Neural cell (in vitro differentiated cells): Measurements from ENCODE around the gene CD37. TPM values are rescaled to one million over a fixed set of nuclear protein-coding genes. Genes with fewer than 3 reads are reported as not detected.
"Not testable (repeated sequence)": the region's sequence is repeated elsewhere in the genome, so short reads cannot be mapped to it uniquely, and the experiment has no call there.

Experiments
- H2AFZ ChIP-seq: fragments of 200-600, 300-800 bp; sonication (generic), shearing (Covaris generic); 2 replicates; pipeline ENCODE4 v1.6.0; 2014; ENCODE audit warnings: low read depth, mild to moderate bottlenecking, antibody characterized with exemption, low read length, moderate library complexity
- H3F3A ChIP-seq: fragments of 200-600 bp; shearing (Covaris generic); 2 replicates; pipeline ENCODE4 v1.6.1; 2016; ENCODE audit warnings: mild to moderate bottlenecking, moderate library complexity, mixed read lengths, antibody characterized with exemption, low read length; ENCODE audit not compliant: insufficient read depth, poor library complexity, severe bottlenecking
- H3K27ac ChIP-seq: fragments of 200-600, 300-800 bp; sonication (generic), shearing (Covaris generic); 2 replicates; pipeline ENCODE4 v1.5.1; 2014; ENCODE audit warnings: mild to moderate bottlenecking, low read length, moderate library complexity
- H3K27me3 ChIP-seq: fragments of 300-800, 200-600 bp; sonication (generic), shearing (Covaris generic); 2 replicates; pipeline ENCODE4 v1.6.0; 2014; ENCODE audit warnings: mild to moderate bottlenecking, low read depth, low read length, moderate library complexity; ENCODE audit not compliant: insufficient read depth
- H3K36me3 ChIP-seq: fragments of 300-800, 200-600 bp; sonication (generic), shearing (Covaris generic); 2 replicates; pipeline ENCODE4 v1.5.1; 2014; ENCODE audit warnings: mild to moderate bottlenecking, antibody characterized with exemption, low read length, moderate library complexity; ENCODE audit not compliant: insufficient read depth
- H3K4me2 ChIP-seq: fragments of 300-800, 200-600 bp; sonication (generic), shearing (Covaris generic); 2 replicates; pipeline ENCODE4 v1.6.0; 2014; ENCODE audit warnings: mild to moderate bottlenecking, low read length
- H3K4me3 ChIP-seq: fragments of 300-800, 200-600 bp; sonication (generic), shearing (Covaris generic); 2 replicates; pipeline ENCODE4 v1.5.1; 2014; ENCODE audit warnings: mild to moderate bottlenecking, low read length, moderate library complexity
- H3K79me2 ChIP-seq: fragments of 200-600 bp; shearing (Covaris generic); replicated peaks from 2 replicates; pipeline ENCODE4 v1.6.0; 2014; ENCODE audit warnings: mild to moderate bottlenecking, low read length, moderate library complexity; ENCODE audit not compliant: insufficient read depth
- H3K9ac ChIP-seq: fragments of 300-800, 200-600 bp; sonication (generic), shearing (Covaris generic); 2 replicates; pipeline ENCODE4 v1.6.1; 2016; ENCODE audit warnings: mild to moderate bottlenecking, low read length, mixed read lengths
- H3K9me2 ChIP-seq: fragments of 200-600 bp; shearing (Covaris generic); 2 replicates; pipeline ENCODE4 v1.6.1; 2016; ENCODE audit warnings: mild to moderate bottlenecking, low read length, mixed read lengths; ENCODE audit not compliant: insufficient read depth
- H3K9me3 ChIP-seq: fragments of 200-600, 300-800 bp; sonication (generic), shearing (Covaris generic); 2 replicates; pipeline ENCODE4 v1.6.1; 2016; ENCODE audit warnings: mild to moderate bottlenecking, mixed run types, low read length, moderate library complexity, mixed read lengths
- H4K20me1 ChIP-seq: fragments of 200-600 bp; shearing (Covaris generic); 2 replicates; pipeline ENCODE4 v1.6.1; 2016; ENCODE audit warnings: mild to moderate bottlenecking, mixed run types; ENCODE audit not compliant: insufficient read depth
- EP300 ChIP-seq: fragments of 450-650 bp; conservative IDR thresholded peaks from 2 replicates; pipeline ENCODE4 v1.6.1; 2014; ENCODE audit warnings: antibody characterized with exemption, mild to moderate bottlenecking, moderate library complexity; ENCODE audit not compliant: poor library complexity, severe bottlenecking
- EZH2 ChIP-seq: fragments of 200-600, 300-800 bp; shearing (Covaris generic), sonication (generic); IDR thresholded peaks from 2 replicates; pipeline ENCODE4 v1.6.1; 2014; ENCODE audit warnings: antibody characterized with exemption, low read length, borderline replicate concordance, mild to moderate bottlenecking; ENCODE audit not compliant: insufficient read depth, poor library complexity, severe bottlenecking
- POLR2AphosphoS5 ChIP-seq: IDR thresholded peaks from 2 replicates; pipeline ENCODE4 v1.6.1; 2012
- RAD21 ChIP-seq: fragments of 450-650 bp; conservative IDR thresholded peaks from 2 replicates; pipeline ENCODE4 v1.6.1; 2014; ENCODE audit warnings: antibody characterized with exemption, mild to moderate bottlenecking, moderate library complexity
- polyA minus RNA-seq: library from RNA; depleted of rRNA, polyadenylated mRNA; stranded (reverse); fragments of >200 nt; gene quantifications from 2 replicates; pipeline ENCODE4 v1.2.3, GENCODE V29; 2014
- polyA plus RNA-seq: library from polyadenylated mRNA; depleted of rRNA; stranded (reverse); fragments of >200 nt; gene quantifications from 2 replicates; pipeline ENCODE4 v1.2.3, GENCODE V29; 2014
- TF ChIP-seq, protein P1 (sequence below): fragments of 450-650 bp; IDR thresholded peaks from 2 replicates; pipeline ENCODE4 v1.5.1; 2014; ENCODE audit warnings: antibody characterized with exemption, mild to moderate bottlenecking, moderate library complexity; ENCODE audit not compliant: poor library complexity, severe bottlenecking

The CD37 gene, protein sequence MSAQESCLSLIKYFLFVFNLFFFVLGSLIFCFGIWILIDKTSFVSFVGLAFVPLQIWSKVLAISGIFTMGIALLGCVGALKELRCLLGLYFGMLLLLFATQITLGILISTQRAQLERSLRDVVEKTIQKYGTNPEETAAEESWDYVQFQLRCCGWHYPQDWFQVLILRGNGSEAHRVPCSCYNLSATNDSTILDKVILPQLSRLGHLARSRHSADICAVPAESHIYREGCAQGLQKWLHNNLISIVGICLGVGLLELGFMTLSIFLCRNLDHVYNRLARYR
- polyA plus RNA-seq (not detected in 2 replicates), polyA minus RNA-seq (not detected in 2 replicates)

DNA sequence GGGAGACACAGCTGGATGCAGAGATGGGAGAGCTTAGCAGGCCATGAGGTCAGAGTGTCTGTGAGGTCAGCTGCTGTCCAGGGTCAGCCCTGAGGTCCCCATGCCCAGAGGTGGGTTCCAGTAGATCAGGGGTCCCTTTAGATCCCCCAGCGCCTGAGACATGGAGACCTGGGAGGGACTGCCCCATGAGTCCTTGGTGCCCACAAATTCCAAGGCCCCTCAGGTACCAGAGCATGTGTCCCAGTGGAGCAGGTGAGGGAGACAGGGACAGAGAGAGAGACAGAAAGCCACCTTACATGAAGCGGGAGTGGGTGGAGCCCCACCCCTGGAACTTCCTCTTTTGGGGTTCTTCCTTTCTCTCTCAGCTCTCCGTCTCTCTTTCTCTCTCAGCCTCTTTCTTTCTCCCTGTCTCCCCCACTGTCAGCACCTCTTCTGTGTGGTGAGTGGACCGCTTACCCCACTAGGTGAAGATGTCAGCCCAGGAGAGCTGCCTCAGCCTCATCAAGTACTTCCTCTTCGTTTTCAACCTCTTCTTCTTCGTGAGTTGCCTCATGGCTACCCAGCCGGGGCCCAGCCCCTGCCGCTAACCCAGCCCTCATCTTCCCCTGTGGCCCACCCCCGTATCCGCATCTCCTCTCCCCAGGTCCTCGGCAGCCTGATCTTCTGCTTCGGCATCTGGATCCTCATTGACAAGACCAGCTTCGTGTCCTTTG lies at the start of gene CD37:
CD37 (plus strand) TSS at position 336 of the 713 bp plus-strand sequence; CDS start at position 471, 135 bp downstream.
- Histone ChIP-seq H3K27me3 (no peaks in the 10 kb centered on the region), H3K4me2 (no peak within 1 kb of the TSS), H2AFZ (no peak within 1 kb of the TSS), H3K9ac (no peak within 1 kb of the TSS), H3K9me2 (no peaks in the 10 kb centered on the region), H3F3A (no peaks in the 10 kb centered on the region), H3K9me3 (no peaks in the 10 kb centered on the region), H3K4me3 (no peak within 1 kb of the TSS), H3K27ac (no peak within 1 kb of the TSS), H3K36me3 (no peaks in the 10 kb centered on the region), H4K20me1 (no peaks in the 10 kb centered on the region), H3K79me2 (no peaks in the 10 kb centered on the region)
- TF ChIP-seq, protein P1, sequence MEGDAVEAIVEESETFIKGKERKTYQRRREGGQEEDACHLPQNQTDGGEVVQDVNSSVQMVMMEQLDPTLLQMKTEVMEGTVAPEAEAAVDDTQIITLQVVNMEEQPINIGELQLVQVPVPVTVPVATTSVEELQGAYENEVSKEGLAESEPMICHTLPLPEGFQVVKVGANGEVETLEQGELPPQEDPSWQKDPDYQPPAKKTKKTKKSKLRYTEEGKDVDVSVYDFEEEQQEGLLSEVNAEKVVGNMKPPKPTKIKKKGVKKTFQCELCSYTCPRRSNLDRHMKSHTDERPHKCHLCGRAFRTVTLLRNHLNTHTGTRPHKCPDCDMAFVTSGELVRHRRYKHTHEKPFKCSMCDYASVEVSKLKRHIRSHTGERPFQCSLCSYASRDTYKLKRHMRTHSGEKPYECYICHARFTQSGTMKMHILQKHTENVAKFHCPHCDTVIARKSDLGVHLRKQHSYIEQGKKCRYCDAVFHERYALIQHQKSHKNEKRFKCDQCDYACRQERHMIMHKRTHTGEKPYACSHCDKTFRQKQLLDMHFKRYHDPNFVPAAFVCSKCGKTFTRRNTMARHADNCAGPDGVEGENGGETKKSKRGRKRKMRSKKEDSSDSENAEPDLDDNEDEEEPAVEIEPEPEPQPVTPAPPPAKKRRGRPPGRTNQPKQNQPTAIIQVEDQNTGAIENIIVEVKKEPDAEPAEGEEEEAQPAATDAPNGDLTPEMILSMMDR = no peak

DNA sequence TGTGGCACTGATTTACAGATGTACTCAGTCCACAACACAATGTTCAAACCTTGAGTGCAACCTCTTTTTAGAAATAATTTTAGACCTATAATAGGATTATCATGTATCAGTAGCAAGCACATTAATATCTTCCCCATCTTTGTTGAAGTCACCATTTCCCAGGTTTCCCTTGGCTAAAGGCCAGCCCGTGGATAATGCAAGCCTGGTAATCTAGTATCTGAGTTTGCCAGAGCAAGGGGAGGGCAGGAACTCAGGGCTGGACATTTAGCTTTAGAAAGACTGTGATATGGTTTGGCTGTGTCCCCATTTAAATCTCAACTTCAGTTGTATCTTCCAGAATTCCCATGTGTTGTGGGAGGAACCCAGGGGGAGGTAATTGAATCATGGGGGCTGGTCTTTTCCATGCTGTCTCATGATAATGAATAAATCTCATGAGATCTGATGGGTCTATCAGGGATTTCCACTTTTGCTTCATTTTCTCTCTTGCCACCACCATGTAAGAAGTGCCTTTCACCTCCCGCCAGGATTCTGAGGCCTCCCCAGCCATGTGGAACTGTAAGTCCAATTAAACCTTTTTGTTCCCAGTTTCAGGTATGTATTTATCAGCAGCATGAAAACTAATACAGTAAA lies 48.0 kb upstream of the CD37 start:
- no peaks in the 10 kb centered on the region for H4K20me1 ChIP-seq
- H3K36me3 ChIP-seq = no peaks in the 10 kb centered on the region
- H3K9me2 ChIP-seq = no peaks in the 10 kb centered on the region
- no peaks in the 10 kb centered on the region for H3K27me3 ChIP-seq
- no peaks in the 10 kb centered on the region for H3F3A ChIP-seq
- no peaks in the 10 kb centered on the region for H3K79me2 ChIP-seq
- H3K27ac ChIP-seq = no peak overlapping the region
- H2AFZ ChIP-seq = no peak overlapping the region
- no peaks in the 10 kb centered on the region for H3K9me3 ChIP-seq
- no peak overlapping the region for H3K4me2 ChIP-seq
- no peak for TF ChIP-seq EP300
- TF ChIP-seq EZH2 = no peak
- no peak for TF ChIP-seq RAD21
- TF ChIP-seq, protein P1 = no peak
- TF ChIP-seq POLR2AphosphoS5 = no peak
- no peak overlapping the region for H3K4me3 ChIP-seq
- no peak overlapping the region for H3K9ac ChIP-seq

DNA sequence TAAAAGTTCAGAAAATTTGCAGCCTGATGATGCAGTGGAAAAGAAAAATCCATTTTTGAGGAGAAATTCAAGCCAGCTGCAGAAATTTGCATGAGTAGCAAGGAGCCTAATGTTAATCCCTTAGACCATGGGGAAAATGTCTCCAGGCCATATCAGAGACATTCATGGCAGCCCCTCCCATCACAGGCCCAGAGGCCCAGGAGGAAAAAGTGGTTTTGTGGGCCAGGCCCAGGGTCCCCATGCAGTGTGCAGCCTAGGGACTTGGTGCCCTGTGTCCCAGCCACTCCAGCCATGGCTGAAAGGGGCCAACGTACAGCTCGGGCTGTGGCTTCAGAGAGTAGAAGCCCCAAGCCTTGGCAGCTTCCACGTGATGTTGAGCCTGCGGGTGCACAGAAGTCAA lies 47.0 kb upstream of the CD37 start:
- not testable (repeated sequence) for H3K9ac ChIP-seq, H3K9me2 ChIP-seq, H2AFZ ChIP-seq, H3K4me2 ChIP-seq, H3K79me2 ChIP-seq, H3F3A ChIP-seq, H4K20me1 ChIP-seq, H3K27me3 ChIP-seq, H3K4me3 ChIP-seq, H3K36me3 ChIP-seq, H3K27ac ChIP-seq, H3K9me3 ChIP-seq

DNA sequence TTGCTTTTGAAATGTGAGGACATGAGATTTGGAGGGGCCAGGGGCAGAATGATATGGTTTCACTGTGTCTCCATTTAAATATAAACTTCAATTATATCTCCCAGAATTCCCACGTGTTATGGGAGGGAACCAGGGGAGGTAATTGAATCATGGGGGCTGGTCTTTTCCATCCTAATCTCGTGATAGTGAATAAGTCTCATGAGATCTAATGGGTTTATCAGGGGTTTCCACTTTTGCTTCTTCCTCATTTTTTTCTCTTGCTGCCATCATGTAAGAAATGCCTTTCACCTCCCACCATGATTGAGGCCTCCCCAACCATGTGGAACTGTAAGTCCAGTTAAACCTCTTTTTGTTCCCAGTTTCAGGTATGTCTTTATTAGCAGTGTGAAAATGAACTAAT lies 45.9 kb upstream of the CD37 start:
- H3K36me3 ChIP-seq, H3K4me2 ChIP-seq, H3K79me2 ChIP-seq, H2AFZ ChIP-seq, H3K9ac ChIP-seq, H3K27me3 ChIP-seq, H3K9me3 ChIP-seq, H4K20me1 ChIP-seq, H3F3A ChIP-seq, H3K9me2 ChIP-seq, H3K27ac ChIP-seq, H3K4me3 ChIP-seq: not testable (repeated sequence)
